Lower leg skin (tissue), 4 donors: Measurements from ENCODE around the gene ZFP36L2. TPM values are rescaled to one million over a fixed set of nuclear protein-coding genes. Genes with fewer than 3 reads are reported as not detected.

Source experiments
- DNase-seq, 2 donors: peaks; one replicate each; pipeline ENCODE4 v3.0.0-alpha.2; 2019; ENCODE audit warnings: low spot score in 2 of 2
- H3K4me3 ChIP-seq: fragments of 200-600 bp; sonication (generic); 2 replicates; pipeline ENCODE4 v1.5.1; 2017; ENCODE audit warnings: mild to moderate bottlenecking, low read depth; ENCODE audit not compliant: poor library complexity, severe bottlenecking
- CTCF ChIP-seq, 3 donors: fragments of 450-650 bp; IDR thresholded peaks; one replicate each; pipeline ENCODE4 v1.5.1; 2016; ENCODE audit warnings: antibody characterized with exemption in 3 of 3, mild to moderate bottlenecking in 3 of 3, moderate library complexity in 2 of 3
- POLR2A ChIP-seq, 2 donors: fragments of 450-650 bp; IDR thresholded peaks; one replicate each; pipeline ENCODE4 v1.6.1; 2016 to 2017; ENCODE audit warnings: antibody characterized with exemption in 2 of 2, mild to moderate bottlenecking in 1 of 2, moderate library complexity in 1 of 2
- WGBS, 2 donors: methylation state at CpG; one replicate each; pipeline ENCODE4 v1.1.5; 2018; 5-methylcytosine and 5-hydroxymethylcytosine counted together
- intact Hi-C: fragments of 100-400 bp; cut with DNase I; formaldehyde crosslinking; loops from one replicate; pipeline ENCODE4 v1.15.0; 2023; ENCODE audit warnings: low total_unique reads
- total RNA-seq, 4 donors: library from RNA; depleted of rRNA; stranded (reverse); fragments of >200 nt; gene quantifications; one replicate each; pipeline ENCODE4 v1.1.0, GENCODE V29; 2016

ZFP36L2 gene
- total RNA-seq, 4 donors from 2014 or later, result 137 to 329 (median 147) TPM

- no peak for DNase-seq
- WGBS, 2 donors, result 75 to 84% methylated on average over 5 of the region's 5 CpGs
- no peak overlapping the region for H3K4me3 ChIP-seq
- intact Hi-C loops, result no loop called here
- no peak for TF ChIP-seq CTCF (IDR thresholded peaks at IDR 0.05)
- TF ChIP-seq POLR2A (IDR thresholded peaks at IDR 0.05), result no peak
Observed at GRCh38 chr2:43183743-43184142, 42.7 kb downstream of the ZFP36L2 start.

DNA sequence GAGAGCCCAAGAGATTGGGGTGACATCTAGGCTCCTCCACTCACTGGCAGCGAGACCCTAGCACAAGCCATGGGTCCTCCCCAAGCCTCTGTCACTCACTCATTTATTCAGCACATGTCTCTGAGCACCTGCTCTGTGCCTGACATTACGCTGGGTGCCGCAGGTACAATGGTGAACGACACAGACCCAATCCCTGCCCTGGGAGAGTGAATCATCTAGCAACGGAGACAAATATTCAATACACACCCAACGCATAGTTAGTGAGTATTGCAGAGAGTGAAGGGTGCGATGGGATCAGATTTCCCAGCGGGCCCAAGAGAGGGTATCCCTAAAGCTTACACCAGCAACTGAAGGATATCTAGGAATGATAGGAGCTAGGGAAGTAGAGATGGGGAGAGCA is 45.5 kb downstream of the ZFP36L2 start:
- TF ChIP-seq CTCF (IDR thresholded peaks at IDR 0.05) (no peak), POLR2A (IDR thresholded peaks at IDR 0.05) (no peak)
- DNase-seq, result no peak
- intact Hi-C loops, result no loop called here
- 74 to 83% methylated on average over 8 of the region's 8 CpGs for WGBS, 2 donors
- no peak overlapping the region for H3K4me3 ChIP-seq

DNA sequence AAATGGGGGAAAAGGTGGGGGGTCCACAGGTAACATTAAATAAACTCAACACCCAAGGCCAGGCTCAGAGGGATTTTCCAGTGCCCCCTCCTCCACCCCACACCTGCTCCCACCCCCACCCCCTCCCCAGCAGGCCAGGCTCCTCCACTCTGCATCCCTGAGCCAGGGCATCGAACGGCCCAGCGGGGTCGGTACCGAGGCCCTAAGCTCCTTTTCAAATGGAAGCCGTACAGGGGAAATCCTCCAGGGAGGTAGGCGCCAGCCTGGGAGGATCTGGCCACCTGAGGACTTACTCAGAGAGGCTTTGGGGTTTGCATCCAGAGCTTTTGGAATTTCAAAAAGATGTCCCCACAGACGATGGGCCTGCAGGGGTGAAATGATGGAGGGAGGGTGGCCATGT is 46.5 kb downstream of the ZFP36L2 start:
- TF ChIP-seq CTCF (IDR thresholded peaks at IDR 0.05), result no peak
- no peak for TF ChIP-seq POLR2A (IDR thresholded peaks at IDR 0.05)
- 83 to 90% methylated on average over 8 of the region's 8 CpGs for WGBS, 2 donors
- H3K4me3 ChIP-seq, result no peak overlapping the region
- no peak for DNase-seq
- intact Hi-C loops, result no loop called here

DNA sequence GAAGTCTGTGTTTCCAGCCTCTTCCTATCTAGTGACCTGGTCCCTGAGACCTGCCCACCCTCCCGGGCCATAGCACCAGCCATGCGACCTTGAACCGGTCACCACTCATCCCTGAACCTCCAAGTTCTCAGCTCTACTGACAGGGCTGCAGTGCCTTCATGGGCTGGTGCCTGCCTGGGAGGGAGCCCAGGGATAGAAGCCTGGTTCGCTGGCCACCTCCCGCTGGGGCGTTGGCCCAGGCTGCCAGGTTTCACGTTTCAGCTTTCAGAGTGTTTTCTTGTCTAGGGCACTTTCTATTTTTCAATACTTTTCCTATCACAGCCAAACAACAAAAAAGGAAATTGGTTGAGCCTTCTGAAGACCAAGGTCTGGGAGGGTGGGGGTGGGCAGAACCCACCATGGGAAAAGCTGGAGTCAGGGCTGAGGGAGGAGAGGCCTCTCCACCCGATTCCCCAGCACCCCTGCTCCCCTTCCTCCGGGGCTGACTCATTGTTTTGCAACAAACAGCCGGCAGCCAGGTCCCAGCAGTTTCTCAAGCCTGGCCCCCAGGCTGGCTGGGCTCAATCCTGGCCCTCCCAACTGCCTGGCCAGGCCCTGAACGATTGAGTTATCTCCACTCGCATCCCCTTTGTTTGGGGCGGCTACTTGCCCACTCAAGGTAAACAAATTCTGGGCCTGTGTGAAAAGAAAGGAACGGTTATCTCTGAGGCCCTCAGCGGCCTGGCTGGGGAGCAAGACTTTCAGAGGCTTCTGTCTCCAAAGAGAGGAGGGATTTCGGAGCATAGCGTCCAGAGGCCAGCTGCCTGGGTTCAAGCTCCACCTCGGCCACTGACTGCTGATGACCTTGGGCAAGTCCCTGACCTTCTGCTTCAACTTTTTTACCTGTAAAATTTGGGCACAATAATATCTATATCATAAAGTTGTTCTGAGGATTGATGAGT is 47.5 kb downstream of the ZFP36L2 start:
- H3K4me3 ChIP-seq, result no peak overlapping the region
- intact Hi-C loops, result no loop called here
- 21 to 29% methylated on average over 18 of the region's 18 CpGs for WGBS, 2 donors
- peak; percentile 78 to 97 for DNase-seq
- TF ChIP-seq CTCF (IDR thresholded peaks at IDR 0.05) (no peak), POLR2A (IDR thresholded peaks at IDR 0.05) (no peak)

GRCh38 chr2:43178055-43178598 is 48.3 kb downstream of the ZFP36L2 start:
- WGBS, 2 donors, result 55 to 64% methylated on average over 7 of the region's 7 CpGs
- TF ChIP-seq POLR2A (IDR thresholded peaks at IDR 0.05) (no peak), CTCF (IDR thresholded peaks at IDR 0.05) (no peak)
- no peak for DNase-seq
- H3K4me3 ChIP-seq, result no peak overlapping the region
- intact Hi-C loops, result no loop called here
